ENCODE measurements around the gene ERCC6L2. TPM values are rescaled to one million over a fixed set of nuclear protein-coding genes. Genes with fewer than 3 reads are reported as not detected.

The ERCC6L2 gene
- total RNA-seq, 1 donor from 2014 or later, result 77.6 TPM

- H3K4me3 Mint-ChIP-seq, result no peak overlapping the region
- H3K36me3 Mint-ChIP-seq, result peaks cover 3% of the 10 kb centered on the region
- H3K9me3 ChIP-seq (ENCODE audit: low read depth), result no peaks in the 10 kb centered on the region
- H3K79me2 ChIP-seq (ENCODE audit: low read depth), result no peaks in the 10 kb centered on the region
- H3K27me3 Mint-ChIP-seq (ENCODE audit: insufficient read depth, low read depth), result no peaks in the 10 kb centered on the region
- no peaks in the 10 kb centered on the region for H3K27me3 ChIP-seq
- H3K4me1 Mint-ChIP-seq, result no peaks in the 10 kb centered on the region
- H3K9me3 Mint-ChIP-seq, result peaks cover 3% of the 10 kb centered on the region
- no peaks in the 10 kb centered on the region for H3F3A ChIP-seq (ENCODE audit: low read depth)
- no peaks in the 10 kb centered on the region for H4K20me1 ChIP-seq (ENCODE audit: low read depth)
- H3K27ac ChIP-seq, result no peak overlapping the region
- H2AFZ ChIP-seq (replicated peaks), result no peak overlapping the region
- DNase-seq (ENCODE audit: low spot score), result no peak
- H3K9ac ChIP-seq, result no peak overlapping the region
- no peaks in the 10 kb centered on the region for H3K4me1 ChIP-seq
- no peaks in the 10 kb centered on the region for H3K36me3 ChIP-seq
- no peak overlapping the region for H3K27ac Mint-ChIP-seq
- H3K4me3 ChIP-seq, result no peak overlapping the region
- TF ChIP-seq EZH2phosphoT487 (IDR thresholded peaks at IDR 0.05), result no peak
- TF ChIP-seq EZH2 (IDR thresholded peaks at IDR 0.05), result no peak
- TF ChIP-seq CTCF (IDR thresholded peaks at IDR 0.05), result no peak
- H3K4me2 ChIP-seq, result no peak overlapping the region
Observed at GRCh38 chr9:95841377-95841776, 34.1 kb upstream of the ERCC6L2 start.

GRCh38 chr9:95845751-95846150, 29.7 kb upstream of the ERCC6L2 start:
- Mint-ChIP-seq H3K27ac (no peak overlapping the region), H3K36me3 (peaks cover 23% of the 10 kb centered on the region), H3K4me3 (no peak overlapping the region), H3K4me1 (no peaks in the 10 kb centered on the region), H3K27me3 (ENCODE audit: insufficient read depth, low read depth) (peaks cover 3% of the 10 kb centered on the region), H3K9me3 (peaks cover 12% of the 10 kb centered on the region)
- H2AFZ ChIP-seq (replicated peaks), result no peak overlapping the region
- H3K79me2 ChIP-seq (ENCODE audit: low read depth), result no peaks in the 10 kb centered on the region
- no peak overlapping the region for H3K4me2 ChIP-seq
- H3K9ac ChIP-seq, result no peak overlapping the region
- no peaks in the 10 kb centered on the region for H3K27me3 ChIP-seq
- TF ChIP-seq EZH2phosphoT487 (IDR thresholded peaks at IDR 0.05) (no peak), CTCF (IDR thresholded peaks at IDR 0.05) (no peak), EZH2 (IDR thresholded peaks at IDR 0.05) (no peak)
- no peaks in the 10 kb centered on the region for H3K4me1 ChIP-seq
- H3K36me3 ChIP-seq, result no peaks in the 10 kb centered on the region
- no peaks in the 10 kb centered on the region for H3K9me3 ChIP-seq (ENCODE audit: low read depth)
- DNase-seq (ENCODE audit: low spot score), result no peak
- H3K27ac ChIP-seq, result no peak overlapping the region
- no peaks in the 10 kb centered on the region for H4K20me1 ChIP-seq (ENCODE audit: low read depth)
- H3K4me3 ChIP-seq, result no peak overlapping the region
- H3F3A ChIP-seq (ENCODE audit: low read depth), result no peaks in the 10 kb centered on the region

- Histone ChIP-seq H3K79me2 (ENCODE audit: low read depth) (no peaks in the 10 kb centered on the region), H3K27ac (no peak overlapping the region), H3K27me3 (no peaks in the 10 kb centered on the region), H3K4me3 (no peak overlapping the region), H3K4me1 (no peaks in the 10 kb centered on the region), H4K20me1 (ENCODE audit: low read depth) (no peaks in the 10 kb centered on the region), H3K4me2 (no peak overlapping the region), H3K36me3 (no peaks in the 10 kb centered on the region), H3F3A (ENCODE audit: low read depth) (no peaks in the 10 kb centered on the region), H2AFZ (replicated peaks) (no peak overlapping the region), H3K9ac (no peak overlapping the region), H3K9me3 (ENCODE audit: low read depth) (no peaks in the 10 kb centered on the region)
- no peak overlapping the region for H3K4me3 Mint-ChIP-seq
- no peaks in the 10 kb centered on the region for H3K4me1 Mint-ChIP-seq
- H3K9me3 Mint-ChIP-seq, result peaks cover 11% of the 10 kb centered on the region
- H3K27ac Mint-ChIP-seq, result no peak overlapping the region
- DNase-seq (ENCODE audit: low spot score), result no peak
- H3K36me3 Mint-ChIP-seq, result peaks cover 21% of the 10 kb centered on the region
- peaks cover 3% of the 10 kb centered on the region for H3K27me3 Mint-ChIP-seq (ENCODE audit: insufficient read depth, low read depth)
- TF ChIP-seq EZH2phosphoT487 (IDR thresholded peaks at IDR 0.05) (no peak), CTCF (IDR thresholded peaks at IDR 0.05) (no peak), EZH2 (IDR thresholded peaks at IDR 0.05) (no peak)
Observed at GRCh38 chr9:95848764-95849163, 26.7 kb upstream of the ERCC6L2 start.

All from neural progenitor cell (in vitro differentiated cells).